WI38 (cell line): Measurements from ENCODE around the gene SHC4.
"Not testable (repeated sequence)": the region's sequence is repeated elsewhere in the genome, so short reads cannot be mapped to it uniquely, and the experiment has no call there.

Experiments
- H3K4me3 ChIP-seq: 2 replicates; pipeline ENCODE4 v1.5.1; 2011; ENCODE audit warnings: low read depth, mild to moderate bottlenecking, control low read depth, low read length
- CTCF ChIP-seq: IDR thresholded peaks from 2 replicates; pipeline ENCODE4 v1.5.1; 2012; ENCODE audit warnings: low read depth, mild to moderate bottlenecking, control low read depth, low read length

Gene SHC4

GRCh38 chr15:48798319-48798718 is 165.4 kb downstream of the SHC4 start:
- no peak overlapping the region for H3K4me3 ChIP-seq
- TF ChIP-seq CTCF = no peak

- no peak overlapping the region; the same call in 1 of the 2 replicates for H3K4me3 ChIP-seq
- TF ChIP-seq CTCF = no peak
Observed at GRCh38 chr15:48796930-48797329, 166.8 kb downstream of the SHC4 start.

GRCh38 chr15:48796521-48796920 is 167.2 kb downstream of the SHC4 start:
- no peak for TF ChIP-seq CTCF
- no peak overlapping the region; the same call in 1 of the 2 replicates for H3K4me3 ChIP-seq

- no peak for TF ChIP-seq CTCF
Observed at GRCh38 chr15:48795901-48796300, 167.8 kb downstream of the SHC4 start.

GRCh38 chr15:48794697-48795134 is 169.0 kb downstream of the SHC4 start:
- no peak overlapping the region for H3K4me3 ChIP-seq
- no peak for TF ChIP-seq CTCF

More at GRCh38 chr15:48795901-48796300, 167.8 kb downstream of the SHC4 start:
- H3K4me3 ChIP-seq = no peak overlapping the region

GRCh38 chr15:48792408-48792807 is 171.3 kb downstream of the SHC4 start:
- no peak overlapping the region for H3K4me3 ChIP-seq
- TF ChIP-seq CTCF = no peak

GRCh38 chr15:48790466-48791115 is 173.1 kb downstream of the SHC4 start:
- H3K4me3 ChIP-seq = not testable (repeated sequence)

GRCh38 chr15:48785712-48786111 is 178.0 kb downstream of the SHC4 start:
- no peak overlapping the region for H3K4me3 ChIP-seq
- TF ChIP-seq CTCF = no peak
